ENCODE measurements around the gene PPARA.
"Not testable (repeated sequence)": the region's sequence is repeated elsewhere in the genome, so short reads cannot be mapped to it uniquely, and the experiment has no call there.

The PPARA gene

DNA sequence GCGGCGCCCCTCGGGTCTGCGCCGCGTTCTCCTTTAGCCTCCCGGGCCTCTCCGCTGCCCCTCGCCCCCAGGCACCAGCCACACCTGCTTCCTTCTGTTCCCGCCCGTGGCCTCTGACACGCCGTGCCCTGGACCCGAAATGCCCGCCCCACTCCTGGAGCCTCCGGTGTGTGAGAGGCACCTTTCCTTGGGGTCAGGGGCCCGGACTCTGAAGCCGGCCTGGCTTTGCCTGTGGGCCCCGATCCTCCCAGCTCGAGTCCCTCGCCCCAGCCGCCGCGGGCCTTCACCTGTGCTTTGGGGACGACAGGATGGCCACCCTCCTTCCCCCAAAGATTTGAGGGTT is 100.4 kb downstream of the PPARA start:
- DNase-seq: no peak

DNA sequence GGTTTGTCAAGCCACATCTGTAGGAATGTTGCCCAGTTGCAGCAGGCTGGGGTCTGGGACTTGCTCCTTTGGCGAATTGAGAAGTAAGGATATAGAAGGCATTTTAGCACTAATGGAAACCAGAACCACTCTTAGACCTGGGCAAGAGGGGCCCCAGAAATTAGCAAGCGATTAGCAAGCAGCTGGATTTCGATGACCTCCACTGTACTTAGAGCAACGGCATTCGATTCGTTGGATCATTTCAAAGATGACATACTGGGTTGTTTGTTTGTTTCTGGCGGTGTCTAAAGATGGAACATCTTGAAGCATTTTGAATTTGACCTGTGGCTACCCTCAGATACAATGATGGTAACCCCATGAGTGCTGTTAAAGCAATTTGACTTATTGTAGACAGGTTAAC is 100.9 kb downstream of the PPARA start:
- no peak for DNase-seq

DNA sequence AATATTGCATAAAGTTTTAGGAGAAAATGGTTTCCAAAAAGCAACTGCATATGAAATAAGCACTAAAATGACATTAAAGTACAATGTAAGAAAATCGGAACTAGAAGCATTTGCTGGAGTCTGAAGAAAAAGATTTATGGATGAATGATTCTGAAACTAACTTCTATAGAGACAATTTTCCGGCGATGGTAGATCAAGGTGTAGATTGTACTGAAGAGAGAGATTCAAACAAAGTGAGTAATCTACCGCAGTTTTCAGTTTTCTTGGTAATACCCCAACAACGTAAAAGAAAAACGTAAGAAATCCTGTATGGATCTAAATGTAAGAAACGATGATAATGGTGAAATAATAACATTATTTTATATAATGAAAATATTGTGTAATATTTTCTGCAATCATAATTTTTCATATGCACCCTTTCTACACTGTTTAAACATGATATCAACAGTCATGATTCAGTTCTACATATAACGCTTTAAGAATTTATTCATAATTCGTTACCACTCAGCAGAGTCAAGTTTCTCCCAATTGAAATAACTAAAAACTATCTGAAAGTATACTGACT is 101.6 kb downstream of the PPARA start:
- no peak for DNase-seq

DNA sequence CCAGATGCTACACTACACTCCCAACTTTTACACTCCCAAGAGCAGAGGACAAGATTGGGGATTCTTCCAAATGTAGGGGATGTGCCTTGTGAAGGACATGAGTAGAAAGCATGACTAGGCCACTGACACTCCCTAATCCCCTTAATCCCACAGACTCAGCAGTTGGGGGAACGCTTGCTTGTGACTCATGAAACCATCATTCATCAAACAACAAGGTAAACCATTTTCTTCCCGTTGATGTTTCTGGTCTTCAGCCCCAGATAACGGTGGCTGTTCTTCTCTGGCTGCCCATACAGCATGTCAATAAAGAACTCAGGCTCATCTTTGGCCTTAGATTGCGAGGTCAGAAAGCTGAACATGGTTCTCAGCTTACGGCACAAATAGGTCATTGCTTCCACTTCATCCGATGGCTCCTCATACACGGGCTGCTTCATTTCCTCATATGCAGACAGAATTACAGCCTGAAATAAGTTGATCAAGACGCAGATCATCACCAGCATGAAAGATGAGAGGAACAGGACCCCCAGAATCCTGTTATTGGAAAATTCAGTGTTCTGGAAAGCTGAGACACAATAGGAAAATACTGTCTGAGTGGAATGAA is 106.1 kb downstream of the PPARA start:
- no peak for DNase-seq

DNA sequence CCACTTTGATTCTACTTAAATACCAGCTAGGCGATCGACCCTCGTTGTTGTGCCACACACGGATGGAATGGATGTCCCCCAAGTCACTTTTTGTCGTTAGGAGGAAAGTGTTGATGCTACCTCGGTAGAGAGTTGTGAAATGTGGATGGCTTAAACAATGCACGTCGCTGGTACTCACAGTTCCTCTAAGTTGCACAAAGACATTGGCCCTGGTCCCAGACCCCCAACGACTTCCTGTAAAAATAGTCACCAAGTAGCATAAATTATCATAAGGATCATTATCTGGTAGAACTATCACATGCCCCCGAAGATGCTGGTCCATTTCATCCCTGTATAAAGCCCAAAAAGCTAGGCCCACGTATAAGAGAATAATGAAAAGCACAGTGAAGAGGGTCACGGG is 109.0 kb downstream of the PPARA start:
- DNase-seq: no peak

DNA sequence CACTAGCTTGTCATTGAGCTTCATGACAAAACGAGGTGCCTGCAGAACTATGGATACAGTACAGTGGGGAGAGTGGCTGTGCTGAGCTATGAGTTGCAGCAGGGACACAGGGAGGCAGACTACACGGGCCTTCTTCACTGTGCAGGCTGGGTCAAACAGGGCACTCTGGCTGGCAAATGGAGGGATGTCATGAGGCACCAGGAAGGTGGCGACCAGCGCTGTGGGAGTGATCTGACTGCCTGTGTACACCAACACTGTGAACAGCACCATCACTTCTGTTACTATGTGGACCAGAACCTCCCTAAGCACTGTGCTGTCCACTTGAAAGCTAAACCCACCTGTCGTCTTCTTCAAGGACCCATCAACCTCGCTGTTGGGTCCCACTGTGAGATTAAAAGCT is 109.7 kb downstream of the PPARA start:
- no peak for DNase-seq

DNA sequence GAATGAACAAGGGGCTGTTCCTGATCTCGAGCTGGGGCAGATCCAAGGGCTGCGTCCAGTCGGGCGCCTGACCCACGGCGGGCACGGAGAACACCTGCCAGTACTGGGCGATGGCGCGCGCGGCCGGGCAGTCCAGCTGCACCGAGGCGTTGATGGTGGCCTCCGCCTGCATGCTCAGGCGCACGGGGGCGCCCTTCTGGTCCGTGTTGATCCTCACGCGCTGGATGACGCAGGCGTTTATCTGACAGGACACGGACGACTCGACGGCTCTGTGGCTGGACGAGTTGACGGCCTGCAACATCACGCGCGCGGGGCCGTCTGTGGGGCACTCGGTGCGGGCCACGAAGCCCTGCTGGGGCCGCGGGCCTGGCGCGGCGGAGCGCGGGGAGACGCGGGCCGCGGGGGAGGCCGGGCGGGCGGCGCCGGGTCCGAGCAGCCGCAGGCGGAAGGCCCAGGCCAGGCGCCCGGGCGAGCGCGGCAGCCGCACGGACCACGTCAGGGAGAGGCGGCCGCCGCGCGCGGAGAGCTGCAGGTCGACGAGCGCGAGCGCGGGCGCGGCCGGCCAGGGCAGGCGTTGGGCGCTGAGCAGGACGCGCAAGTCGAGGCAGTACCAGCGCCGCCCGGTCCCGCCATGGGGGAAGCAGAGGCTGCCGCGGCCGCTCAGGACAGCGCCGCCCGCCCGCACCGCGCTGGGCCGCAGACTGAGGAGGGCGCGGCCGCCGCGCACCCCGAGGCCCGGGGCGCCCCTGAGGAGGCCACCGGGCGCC is 112.3 kb downstream of the PPARA start:
- no peak for DNase-seq

DNA sequence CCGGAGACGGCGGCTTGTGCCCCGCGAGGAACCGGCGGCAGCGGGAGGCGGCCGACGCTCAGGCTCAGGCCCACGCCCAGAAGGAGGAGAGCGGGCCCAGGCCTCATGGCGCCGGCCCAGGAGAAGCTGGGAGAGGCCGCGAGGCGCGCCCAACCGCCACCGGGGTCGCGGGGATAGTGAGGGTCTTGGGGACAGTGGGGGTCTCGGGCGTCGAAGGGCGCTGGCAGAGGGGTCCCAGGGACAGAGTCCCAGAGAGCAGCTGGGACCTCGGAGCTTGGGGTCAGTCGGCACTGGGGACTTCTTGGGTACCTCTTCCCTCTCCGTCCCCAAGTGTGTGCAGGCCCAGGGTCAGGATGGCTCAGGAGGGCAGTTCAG is 112.9 kb downstream of the PPARA start, which contains the start of gene PKDREJ:
PKDREJ (minus strand) TSS at position 128 of the 375 bp plus-strand sequence; CDS start at position 107, 21 bp downstream.
- DNase-seq: no peak

DNA sequence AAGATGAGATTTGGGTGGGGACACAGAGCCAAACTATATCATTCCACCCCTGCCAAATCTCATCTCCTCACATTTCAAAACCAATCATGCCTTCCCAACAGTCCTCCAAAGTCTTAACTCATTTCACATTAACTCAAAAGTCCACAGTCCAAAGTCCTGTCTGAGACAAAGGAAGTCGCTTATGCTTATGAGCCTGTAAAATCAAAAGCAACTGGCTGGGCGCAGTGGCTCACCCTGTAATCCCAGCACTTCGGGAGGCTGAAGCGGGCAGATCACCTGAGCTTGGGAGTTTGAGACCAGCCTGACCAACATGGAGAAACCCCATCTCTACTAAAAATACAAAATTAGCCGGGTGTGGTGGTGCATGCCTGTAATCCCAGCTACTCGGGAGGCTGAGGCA is 114.2 kb downstream of the PPARA start:
- not testable (repeated sequence) for DNase-seq

DNA sequence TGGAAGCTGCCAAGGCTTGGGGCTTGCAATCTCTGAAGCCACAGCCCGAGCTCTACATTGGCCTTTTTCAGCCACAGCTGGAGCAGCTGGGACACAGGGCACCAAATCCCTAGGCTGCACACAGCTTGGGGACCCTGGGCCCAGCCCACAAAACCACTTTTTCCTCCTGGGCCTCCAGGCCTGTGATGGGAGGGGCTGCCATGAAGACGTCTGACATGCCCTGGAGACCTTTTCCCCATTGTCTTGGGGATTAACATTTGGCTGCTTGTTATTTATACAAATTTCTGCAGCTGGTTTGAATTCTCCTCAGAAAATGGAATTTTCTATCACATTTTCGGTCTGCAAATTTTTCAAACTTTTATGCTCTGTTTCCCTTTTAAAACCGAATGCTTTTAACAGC is 115.3 kb downstream of the PPARA start:
- not testable (repeated sequence) for DNase-seq

DNA sequence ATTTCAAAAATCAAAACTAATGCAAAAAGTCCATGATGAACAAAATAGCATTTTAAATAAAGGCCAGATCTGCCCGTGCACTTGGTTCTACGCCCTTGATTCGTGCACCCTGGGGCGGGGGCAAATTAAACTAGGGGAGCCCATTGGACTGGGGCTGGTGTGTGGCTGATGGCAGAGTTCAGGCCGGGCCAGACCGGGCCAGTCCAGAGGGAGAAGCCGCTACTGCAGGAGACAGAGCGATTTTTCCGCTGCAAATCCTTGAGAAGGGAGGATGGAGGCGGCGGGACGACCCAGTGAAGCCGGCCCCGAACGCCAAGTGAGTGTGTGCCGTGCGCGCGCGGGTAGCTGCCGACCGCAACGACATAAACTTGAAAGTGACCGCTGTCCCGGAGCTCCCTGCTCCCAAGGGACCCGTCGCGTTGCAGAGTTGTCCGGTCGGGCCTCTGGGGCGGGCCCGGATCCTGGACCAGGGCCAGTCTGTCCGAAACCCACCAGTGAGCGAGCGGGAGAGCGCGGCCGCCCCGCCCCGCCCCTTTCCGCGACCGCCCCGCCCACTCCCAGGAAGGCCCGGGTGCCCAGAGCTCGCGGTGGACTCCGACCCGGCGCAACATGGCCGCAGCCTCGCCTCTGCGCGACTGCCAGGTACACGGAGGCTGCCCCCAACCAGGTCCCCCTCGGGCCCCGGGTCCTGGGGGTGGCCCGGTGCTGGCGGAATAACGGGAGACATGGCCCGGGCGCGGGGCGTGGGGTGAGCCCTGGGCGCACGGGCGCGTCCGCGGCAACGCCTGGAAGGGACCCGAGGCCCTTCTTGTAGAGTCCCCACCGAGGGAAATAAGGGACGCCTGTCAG is 117.3 kb downstream of the PPARA start, which contains the start of gene TTC38:
TTC38 (plus strand) TSS at position 578 of the 849 bp plus-strand sequence; CDS start at position 610, 32 bp downstream.
- DNase-seq: peak; percentile 34

DNA sequence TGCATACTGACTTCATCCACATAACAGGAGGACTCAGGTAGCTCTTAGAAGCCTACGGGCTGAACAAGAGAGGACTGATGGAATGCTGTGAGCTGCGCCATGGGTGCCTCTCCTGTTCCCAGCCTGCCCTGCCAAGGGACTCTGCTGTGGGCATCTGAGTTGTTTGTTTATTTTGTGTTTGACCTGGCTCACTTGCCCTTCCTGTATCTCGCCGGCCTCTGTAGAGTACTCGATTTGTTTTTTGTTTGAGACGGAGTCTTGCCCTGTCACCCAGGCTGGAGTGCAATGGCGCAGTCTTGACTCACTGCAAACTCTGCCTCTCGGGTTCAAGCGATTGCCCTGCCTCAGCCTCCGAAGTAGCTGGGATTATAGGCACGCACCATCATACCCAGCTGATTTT is 119.2 kb downstream of the PPARA start:
- no peak for DNase-seq

DNA sequence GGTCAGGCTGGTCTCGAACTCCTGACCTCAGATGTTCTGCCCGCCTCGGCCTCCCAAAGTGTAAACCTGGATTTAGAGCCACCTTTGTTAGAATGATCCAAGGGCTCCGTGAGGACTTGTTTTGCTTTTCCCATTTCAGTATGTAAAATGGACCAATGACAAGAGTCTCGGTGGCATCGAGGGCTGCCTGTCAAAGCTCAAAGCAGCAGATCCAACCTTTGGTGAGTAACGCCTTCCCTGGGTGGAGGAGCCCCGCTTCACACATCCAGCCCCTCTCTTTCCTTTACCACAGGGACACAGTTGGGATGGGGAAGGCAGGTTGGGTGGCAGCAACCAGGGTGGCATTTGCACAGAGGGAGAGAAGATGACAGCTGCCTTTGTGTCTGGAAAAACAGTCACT is 121.9 kb downstream of the PPARA start:
- DNase-seq: no peak

DNA sequence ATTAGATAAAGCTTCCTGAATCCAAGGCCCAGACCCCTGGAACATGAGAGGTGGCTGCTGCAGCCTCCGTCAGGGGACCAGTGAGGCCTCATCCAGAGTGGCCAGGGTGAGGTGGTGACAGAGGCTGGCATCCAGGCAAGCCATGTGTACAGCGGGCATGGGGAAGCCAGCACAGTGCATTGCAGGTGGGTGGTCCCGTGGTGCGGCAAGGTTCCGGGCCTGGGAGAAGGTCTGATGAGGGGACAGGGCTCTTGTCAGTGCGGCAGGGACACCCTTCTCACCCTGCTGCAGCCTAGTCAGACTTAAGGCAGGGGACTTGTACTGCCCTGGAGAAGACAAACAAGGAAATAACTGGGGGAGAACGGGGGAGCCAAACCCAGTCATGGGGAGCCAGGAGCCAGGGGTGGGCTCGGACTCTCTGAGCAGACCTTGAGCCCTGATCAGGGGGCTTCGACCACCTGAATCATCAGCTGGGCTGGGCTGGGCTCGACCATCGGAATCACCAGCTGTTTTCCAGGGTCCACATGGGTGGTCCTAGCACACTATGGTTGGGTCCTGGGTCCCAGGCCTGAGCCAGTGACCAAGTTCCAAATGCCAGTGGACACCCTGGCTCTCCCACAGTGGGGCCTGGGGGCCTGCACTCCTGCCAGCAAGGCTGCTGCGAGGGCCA is 122.6 kb downstream of the PPARA start:
- DNase-seq: no peak

DNA sequence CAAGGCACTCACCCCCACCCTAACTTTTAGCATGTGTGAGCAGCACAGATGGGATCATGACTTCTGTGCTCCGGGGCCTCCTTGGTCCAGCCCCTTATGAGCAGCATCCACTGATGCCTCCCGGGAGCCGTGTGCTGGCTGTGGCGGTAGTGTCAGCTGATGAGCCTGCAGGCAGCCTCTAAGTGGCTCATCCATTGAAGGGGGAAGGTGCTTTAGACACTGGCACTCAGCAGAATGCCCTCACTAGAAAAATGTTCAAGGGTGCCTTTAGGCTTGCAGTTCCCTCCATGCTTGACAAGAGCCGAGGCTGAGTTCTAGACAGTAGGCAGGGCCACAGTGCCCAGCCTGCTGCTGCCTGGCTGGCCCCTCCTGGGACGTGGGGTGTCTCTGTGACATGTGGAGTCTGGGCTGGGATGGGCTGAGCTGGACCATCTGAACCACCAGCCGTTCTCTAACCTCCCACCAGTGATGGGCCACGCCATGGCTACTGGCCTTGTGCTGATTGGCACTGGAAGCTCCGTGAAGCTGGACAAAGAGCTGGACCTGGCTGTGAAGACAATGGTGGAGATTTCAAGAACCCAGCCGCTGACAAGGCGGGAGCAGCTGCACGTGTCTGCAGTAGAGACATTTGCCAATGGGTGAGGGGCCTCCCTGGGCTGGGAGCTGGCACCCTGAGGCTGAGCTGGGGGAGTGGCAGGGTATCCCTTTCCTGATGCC is 123.3 kb downstream of the PPARA start:
- no peak for DNase-seq

DNA sequence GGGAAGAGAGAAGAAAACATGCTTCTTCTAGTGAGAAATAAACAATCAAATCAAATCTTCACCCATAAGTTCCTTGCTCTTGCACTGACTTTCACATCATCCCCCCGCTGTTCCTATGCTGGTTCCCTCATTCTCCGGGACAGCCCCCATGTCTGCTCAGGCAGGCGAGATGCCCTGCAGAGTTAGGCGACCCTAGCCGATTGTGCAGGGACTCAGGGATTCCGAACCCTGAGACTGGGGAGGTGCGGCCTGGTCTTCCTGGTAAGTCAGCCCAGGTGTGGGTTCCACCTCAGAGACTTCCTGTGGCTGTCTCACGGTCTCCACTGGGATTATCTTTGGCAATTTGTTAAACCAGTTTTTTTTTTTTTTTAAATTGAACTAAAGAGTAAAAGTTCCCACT is 124.1 kb downstream of the PPARA start:
- DNase-seq: no peak

DNA sequence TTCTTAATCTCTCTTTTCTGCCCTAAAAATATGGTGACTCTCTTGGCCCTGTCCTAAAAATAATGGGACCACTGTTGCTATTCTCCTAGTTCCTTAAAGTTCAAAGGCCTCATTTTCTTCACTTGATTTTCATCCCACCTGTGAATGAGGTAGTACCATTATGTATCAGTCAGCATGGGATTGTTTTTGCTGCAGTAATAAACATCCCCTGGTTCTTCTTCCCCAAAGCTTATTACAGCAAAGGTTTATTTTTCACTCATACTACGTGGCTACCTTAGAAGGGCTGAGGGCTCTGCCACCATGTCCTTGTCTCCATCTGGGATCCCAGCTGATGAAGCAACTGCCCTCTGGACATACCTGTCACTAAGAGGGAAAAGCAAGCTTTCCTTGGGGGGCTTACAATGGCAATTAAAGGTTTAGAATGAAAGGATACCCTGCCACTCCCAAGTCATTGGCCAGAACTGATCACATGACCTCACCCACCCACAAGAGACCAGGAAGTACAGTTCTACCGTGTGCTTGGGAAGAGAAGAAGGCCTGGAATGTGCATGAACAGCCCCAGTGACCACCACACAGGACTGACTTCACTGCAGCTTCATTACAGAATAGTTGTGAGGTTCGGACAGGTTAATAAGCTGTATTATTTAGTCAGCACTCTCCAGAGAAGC is 125.3 kb downstream of the PPARA start:
- no peak for DNase-seq

DNA sequence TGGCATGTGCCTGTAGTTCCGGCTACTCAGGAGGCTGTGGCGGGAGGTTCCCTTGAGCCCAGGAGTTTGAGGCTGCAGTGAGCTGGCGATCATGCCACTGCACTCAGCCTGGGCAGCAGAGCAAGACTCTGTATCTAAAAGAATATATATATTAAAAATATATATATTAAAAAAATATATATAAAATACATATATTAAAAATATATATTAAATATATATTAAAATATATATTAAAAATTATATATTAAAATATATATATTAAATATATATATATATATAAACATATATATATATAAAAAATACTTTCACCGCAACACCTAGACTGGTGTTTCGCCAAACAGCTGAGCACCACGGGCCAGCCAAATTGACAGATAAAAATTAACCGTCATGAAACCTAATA is 126.2 kb downstream of the PPARA start:
- DNase-seq: no peak

DNA sequence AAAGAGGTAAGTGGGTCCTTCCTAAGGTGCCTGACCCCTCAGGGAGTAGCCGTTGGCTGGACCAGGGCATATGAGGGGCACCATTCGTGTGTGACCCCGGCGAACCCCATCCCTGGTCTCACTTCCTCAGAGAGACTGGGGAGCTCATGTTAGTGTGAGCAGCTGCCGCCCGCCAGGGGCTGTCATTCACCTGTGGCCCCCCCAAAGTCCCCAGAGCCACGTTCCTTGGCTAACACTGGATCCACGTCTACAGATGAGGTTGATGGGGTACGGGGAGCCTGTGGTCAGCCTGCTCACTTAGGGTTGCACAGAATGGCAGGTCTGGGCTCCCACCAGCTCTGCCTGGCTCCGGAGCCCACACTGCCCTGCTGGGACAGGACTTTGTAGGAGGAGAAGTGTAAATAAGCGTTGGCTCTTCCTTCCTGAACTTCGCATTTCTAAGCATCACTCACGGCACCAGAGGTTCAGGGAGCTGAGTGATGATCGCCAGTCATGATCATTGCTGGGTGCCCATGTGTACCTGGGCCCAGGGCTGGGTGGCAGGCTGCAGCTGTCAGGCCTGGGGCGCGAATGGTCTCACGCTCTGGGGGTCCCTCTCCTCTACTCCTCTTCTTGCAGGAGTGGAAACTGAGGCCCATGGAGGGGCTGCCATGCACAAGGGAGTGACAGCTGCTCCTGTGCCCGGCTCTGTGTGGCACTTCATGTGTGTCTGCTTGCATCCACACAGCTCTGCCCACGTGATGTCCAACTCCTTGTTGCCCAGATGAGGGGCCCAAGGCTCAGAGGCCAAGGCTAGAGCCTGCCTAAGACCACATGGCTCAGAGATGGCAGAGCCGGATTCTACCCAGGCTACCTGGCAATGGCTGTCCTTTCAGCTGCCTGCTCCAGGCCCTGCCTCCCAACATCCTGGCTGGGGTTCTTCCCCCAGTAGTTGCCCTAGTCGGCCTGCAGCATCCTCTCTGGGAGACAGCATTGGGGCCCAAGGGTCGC is 128.6 kb downstream of the PPARA start:
- no peak for DNase-seq
